Measurements from ENCODE around the gene LMBR1L.
"Not testable (repeated sequence)": the region's sequence is repeated elsewhere in the genome, so short reads cannot be mapped to it uniquely, and the experiment has no call there.

The LMBR1L gene

DNA sequence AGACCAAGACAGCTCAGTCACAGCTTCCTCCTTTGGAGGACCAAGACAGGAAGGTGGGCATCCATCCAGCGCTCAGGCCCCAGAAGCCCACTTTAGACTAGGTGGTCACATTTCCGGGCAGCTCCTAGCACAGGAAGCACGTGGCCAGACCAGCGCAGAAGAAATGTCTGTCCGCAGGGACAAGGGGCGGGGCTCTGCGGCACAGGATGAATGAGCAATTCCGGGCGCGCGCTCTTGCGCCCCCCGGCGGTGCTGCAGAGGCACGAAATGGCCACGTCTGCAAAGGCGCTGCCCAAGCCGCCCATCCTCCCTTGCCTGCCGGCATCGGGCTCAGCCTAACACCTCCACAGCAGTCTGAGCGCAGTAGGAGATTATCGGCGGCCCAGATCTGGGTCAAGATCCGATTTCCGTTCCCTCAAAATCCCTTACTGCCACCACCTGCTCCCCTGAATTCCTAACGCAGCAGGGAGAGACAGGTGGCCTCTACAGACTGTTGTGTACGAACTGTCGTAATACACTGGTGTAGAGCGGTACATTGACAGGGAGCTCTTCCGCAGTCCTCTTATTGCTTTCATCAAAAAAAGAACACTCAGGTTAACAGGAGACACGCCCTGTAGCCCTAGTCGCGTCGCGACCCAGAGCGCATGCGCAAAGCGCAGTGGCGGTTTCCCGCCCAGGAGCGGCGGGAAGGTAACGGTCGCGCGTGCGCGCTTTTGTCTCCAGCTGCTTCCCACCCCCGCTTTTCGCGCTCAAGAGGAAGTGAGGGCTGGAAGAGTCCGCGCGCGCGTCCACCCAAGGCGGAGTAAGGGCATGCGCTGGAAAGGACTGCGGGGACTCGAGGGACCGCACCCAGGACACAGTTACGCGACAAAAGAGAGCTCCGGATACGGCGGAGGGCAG, 19.8 kb upstream of the LMBR1L start:
- peak overlapping the region; percentile 98 for H3K27ac ChIP-seq
- TF ChIP-seq ZFX (IDR thresholded peaks at IDR 0.05): no peak
- TF ChIP-seq, protein P1, sequence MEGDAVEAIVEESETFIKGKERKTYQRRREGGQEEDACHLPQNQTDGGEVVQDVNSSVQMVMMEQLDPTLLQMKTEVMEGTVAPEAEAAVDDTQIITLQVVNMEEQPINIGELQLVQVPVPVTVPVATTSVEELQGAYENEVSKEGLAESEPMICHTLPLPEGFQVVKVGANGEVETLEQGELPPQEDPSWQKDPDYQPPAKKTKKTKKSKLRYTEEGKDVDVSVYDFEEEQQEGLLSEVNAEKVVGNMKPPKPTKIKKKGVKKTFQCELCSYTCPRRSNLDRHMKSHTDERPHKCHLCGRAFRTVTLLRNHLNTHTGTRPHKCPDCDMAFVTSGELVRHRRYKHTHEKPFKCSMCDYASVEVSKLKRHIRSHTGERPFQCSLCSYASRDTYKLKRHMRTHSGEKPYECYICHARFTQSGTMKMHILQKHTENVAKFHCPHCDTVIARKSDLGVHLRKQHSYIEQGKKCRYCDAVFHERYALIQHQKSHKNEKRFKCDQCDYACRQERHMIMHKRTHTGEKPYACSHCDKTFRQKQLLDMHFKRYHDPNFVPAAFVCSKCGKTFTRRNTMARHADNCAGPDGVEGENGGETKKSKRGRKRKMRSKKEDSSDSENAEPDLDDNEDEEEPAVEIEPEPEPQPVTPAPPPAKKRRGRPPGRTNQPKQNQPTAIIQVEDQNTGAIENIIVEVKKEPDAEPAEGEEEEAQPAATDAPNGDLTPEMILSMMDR (conservative IDR thresholded peaks at IDR 0.05): peak; percentile 99

DNA sequence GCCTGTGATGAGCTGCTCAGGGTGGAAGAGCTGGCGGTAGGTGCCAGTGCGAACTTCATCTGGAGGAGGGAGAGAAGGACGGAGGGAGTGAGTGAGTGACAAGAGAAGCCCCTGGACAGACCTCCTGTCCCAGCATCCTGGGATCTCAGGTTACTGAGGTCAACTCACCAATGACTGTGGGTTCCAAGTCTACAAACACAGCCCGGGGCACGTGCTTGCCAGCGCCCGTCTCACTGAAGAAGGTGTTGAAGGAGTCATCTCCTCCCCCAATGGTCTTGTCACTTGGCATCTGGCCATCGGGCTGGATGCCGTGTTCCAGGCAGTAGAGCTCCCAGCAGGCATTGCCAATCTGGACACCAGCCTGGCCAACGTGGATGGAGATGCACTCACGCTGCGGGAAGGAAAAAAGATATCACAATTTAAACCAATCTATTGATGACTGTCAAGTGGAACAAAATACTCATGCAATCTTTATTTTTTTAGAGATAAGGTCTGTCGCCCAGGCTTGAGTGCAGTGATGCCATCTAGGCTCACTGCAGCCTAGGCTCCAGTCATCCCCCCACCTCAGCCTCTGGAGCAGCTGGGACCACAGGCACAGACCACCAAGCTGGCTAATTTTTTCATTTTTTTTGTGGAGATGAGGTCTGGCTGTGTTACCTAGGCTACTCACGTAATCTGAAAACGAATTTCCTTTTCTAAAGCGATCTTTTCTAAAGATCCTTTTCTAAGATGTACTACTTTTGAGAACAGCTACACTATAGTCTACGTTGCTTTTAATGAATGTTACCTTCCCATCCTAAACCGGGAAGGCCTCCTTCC, 18.9 kb upstream of the LMBR1L start:
- TF ChIP-seq ZFX (IDR thresholded peaks at IDR 0.05): no peak
- TF ChIP-seq, protein P1 (conservative IDR thresholded peaks at IDR 0.05): 0 out of 2 replicates have a peak, but pooled peaks have one; percentile 73
- H3K27ac ChIP-seq: peak overlapping the region; percentile 98

DNA sequence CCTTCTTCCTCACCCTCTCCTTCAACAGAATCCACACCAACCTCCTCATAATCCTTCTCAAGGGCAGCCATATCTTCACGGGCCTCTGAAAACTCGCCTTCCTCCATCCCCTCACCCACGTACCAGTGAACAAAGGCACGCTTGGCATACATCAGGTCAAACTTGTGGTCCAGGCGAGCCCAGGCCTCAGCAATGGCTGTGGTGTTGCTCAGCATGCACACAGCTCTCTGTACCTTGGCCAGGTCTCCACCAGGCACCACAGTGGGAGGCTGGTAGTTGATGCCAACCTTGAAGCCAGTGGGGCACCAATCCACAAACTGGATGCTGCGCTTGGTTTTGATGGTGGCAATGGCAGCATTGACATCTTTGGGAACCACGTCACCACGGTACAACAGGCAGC, 17.3 kb upstream of the LMBR1L start:
- H3K27ac ChIP-seq: not testable (repeated sequence)

DNA sequence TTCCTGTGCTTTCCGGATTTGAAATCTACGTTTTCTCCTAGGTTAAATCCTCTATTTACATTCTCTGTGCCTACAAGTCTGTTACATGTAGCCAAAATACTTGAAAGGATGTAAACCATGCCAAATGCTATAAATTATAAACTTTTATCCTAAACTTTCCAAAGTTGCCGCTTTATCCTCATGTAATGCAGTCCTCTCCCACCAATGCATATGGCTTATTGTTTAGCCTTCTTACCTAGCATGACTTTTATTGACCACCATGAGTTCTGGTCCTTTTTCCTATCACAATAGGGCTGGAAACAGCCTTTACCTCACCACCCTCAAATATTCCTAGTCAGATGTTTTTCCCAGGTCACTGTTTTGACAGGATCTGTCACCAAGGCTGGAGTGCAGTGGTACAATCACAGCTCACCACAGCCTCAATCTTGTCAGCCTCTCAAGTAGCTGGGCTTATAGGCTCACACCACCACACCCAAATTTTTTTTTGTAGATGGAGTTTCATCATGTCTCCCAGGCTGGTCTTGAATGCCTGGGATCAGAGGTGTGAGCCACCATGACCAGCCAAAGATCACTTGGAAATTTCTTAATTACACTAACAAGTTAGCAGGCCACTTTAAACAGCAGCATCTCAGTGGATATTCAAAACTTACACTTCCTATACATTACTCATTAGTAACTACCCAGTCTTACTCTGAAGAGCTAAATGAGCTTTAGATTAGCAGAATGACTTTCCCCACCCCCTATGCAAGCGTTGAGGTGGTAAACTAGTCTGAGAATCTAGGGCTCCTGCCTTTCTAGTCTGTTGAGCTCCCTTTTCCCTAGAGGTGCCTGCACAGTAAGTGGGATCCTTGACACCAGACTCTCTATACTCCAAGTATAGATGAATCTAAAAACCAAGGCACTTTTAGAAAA, 16.5 kb upstream of the LMBR1L start:
- no peak overlapping the region for H3K27ac ChIP-seq

DNA sequence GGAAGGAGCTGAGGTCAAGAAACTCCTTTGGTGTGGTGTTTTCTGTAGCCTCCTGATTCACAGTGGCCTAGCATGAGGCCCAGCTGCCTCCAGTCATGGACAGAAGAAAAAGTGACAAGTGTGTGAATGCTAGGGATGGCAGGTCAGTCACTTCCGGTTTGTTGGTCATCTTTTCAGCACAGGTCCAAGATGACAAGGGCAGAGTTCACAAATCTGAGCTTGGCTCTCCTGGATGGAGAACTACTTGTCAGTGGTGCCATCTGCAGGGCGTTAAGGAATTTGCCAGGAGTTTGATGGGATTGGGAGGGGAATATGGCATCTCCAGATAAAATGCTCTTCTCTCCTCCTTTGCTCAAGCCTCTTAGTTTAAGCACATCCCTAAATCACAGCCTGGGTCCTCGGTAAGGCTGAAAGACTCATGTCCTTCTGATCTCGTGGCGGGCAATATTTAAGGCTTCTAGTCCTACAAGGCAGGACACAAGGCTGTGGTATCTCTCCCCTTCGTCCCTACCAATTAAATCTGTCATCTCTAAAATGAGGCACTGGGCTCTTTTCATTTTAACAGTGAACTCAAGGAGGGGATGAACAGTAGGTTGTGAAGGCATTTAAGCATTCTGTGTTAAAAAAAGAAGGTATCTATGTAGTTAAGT, 10.5 kb upstream of the LMBR1L start:
- H3K27ac ChIP-seq: no peak overlapping the region
- TF ChIP-seq, protein P1 (conservative IDR thresholded peaks at IDR 0.05): peak; percentile 79
- no peak for TF ChIP-seq ZFX (IDR thresholded peaks at IDR 0.05)

More for the DNA sequence above, 16.5 kb upstream of the LMBR1L start:
- TF ChIP-seq, protein P1 (conservative IDR thresholded peaks at IDR 0.05): no peak
- TF ChIP-seq ZFX (IDR thresholded peaks at IDR 0.05): no peak

DNA sequence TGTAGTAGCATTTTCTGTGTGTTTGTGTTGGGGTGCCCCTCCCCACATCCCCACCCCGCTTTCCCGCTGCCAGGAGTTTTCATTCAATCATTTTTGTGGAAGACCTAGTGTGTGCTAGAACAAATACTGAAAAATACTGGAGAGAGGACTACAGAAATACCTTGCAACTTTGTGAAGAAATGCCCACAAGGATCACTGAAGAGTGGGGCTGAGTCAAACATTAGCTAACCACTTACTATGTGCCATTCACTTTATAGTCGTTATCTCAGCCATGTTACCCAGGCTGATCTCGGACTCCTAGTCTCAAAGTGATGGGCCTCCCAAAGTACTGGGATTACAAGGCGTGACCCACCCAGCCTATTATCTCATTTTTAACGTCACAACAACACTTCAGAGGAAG, 559 bp upstream of the LMBR1L start:
- TF ChIP-seq, protein P1 (conservative IDR thresholded peaks at IDR 0.05): no peak
- TF ChIP-seq ZFX (IDR thresholded peaks at IDR 0.05): no peak
- H3K27ac ChIP-seq: peak overlapping the region; percentile 67
